DND-41 (cell line): ENCODE measurements around the gene PRPS1.

Experiments
- ATAC-seq: fragments of 200-7000 bp; cut with Tn5 transposase; 3 replicates; pipeline ENCODE4 v1.9.1; 2021; ENCODE audit warnings: low read depth; ENCODE audit not compliant: insufficient read depth
- DNase-seq: peaks from one replicate; pipeline ENCODE4 v3.0.0-alpha.2; 2020
- H2AFZ ChIP-seq: 2 replicates; pipeline ENCODE4 v1.6.0; 2012; ENCODE audit warnings: low read depth, low read length
- H3K27ac ChIP-seq: 2 replicates; pipeline ENCODE4 v1.5.1; 2012; ENCODE audit warnings: low read length, inconsistent platforms
- H3K27me3 ChIP-seq: fragments of 200-600 bp; sonication (generic); 2 replicates; pipeline ENCODE4 v1.6.0; 2012; ENCODE audit warnings: low read length, mild to moderate bottlenecking, inconsistent platforms; ENCODE audit not compliant: insufficient read depth, poor library complexity
- H3K36me3 ChIP-seq: 2 replicates; pipeline ENCODE4 v1.5.1; 2012; ENCODE audit warnings: low read length, inconsistent platforms; ENCODE audit not compliant: insufficient read depth
- H3K4me1 ChIP-seq: 2 replicates; pipeline ENCODE4 v1.5.1; 2012; ENCODE audit warnings: mild to moderate bottlenecking, low read length; ENCODE audit not compliant: insufficient read depth
- H3K4me2 ChIP-seq: 2 replicates; pipeline ENCODE4 v1.6.0; 2012; ENCODE audit warnings: mild to moderate bottlenecking, moderate library complexity, low read length, inconsistent platforms; ENCODE audit not compliant: insufficient read depth
- H3K4me3 ChIP-seq, 2 experiments: fragments of 200-600 bp in 1 of 2; shearing (Covaris generic) in 1 of 2; 2 replicates each; pipeline ENCODE4 v1.5.1; 2012 to 2016; ENCODE audit warnings: inconsistent platforms in 2 of 2, low read length in 2 of 2, mild to moderate bottlenecking in 2 of 2, low read depth in 1 of 2, moderate library complexity in 1 of 2
- H3K79me2 ChIP-seq: 2 replicates; pipeline ENCODE4 v1.6.0; 2012; ENCODE audit warnings: low read length, inconsistent platforms; ENCODE audit not compliant: insufficient read depth
- H3K9ac ChIP-seq: 2 replicates; pipeline ENCODE4 v1.6.0; 2012; ENCODE audit warnings: low read depth, mild to moderate bottlenecking, inconsistent platforms, low read length, moderate library complexity
- H3K9me3 ChIP-seq: 2 replicates; pipeline ENCODE4 v1.5.1; 2012; ENCODE audit warnings: low read length, moderate library complexity, mild to moderate bottlenecking, inconsistent platforms; ENCODE audit not compliant: insufficient read depth, severe bottlenecking
- H4K20me1 ChIP-seq: 2 replicates; pipeline ENCODE4 v1.6.0; 2012; ENCODE audit warnings: low read length; ENCODE audit not compliant: insufficient read depth
- EZH2 ChIP-seq: IDR thresholded peaks from 3 replicates; pipeline ENCODE4 v1.6.1; 2012; ENCODE audit warnings: borderline replicate concordance, low read depth, mild to moderate bottlenecking, moderate library complexity, low read length, inconsistent platforms; ENCODE audit not compliant: severe bottlenecking
- TF ChIP-seq, protein P1 (sequence below): IDR thresholded peaks from 2 replicates; pipeline ENCODE4 v1.5.1; 2012; ENCODE audit warnings: borderline replicate concordance, low read length, moderate library complexity, mild to moderate bottlenecking; ENCODE audit not compliant: poor library complexity, severe bottlenecking; ENCODE audit errors: extremely low read depth

Gene PRPS1

DNA sequence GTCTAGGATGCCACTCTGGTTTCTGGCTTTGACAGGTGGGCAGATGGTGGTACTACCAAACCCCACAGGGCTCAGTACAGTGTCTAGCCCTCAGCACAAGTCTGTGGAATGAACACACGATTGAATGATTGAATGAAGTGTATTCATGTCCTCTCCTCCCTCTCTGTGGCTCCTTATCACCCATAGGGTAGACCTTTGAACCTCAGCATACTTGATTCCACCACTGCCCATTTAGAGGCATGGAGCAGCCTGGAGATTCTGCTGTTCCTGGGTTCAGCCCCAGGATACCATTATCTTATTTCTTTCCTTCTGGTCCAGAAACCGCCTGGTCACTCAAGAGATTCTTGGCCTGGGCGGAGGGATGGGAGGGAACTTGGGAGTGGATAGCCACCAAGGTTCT is 53.9 kb downstream of the PRPS1 start:
- Histone ChIP-seq H3K27ac (no peak overlapping the region), H4K20me1 (no peaks in the 10 kb centered on the region), H3K4me2 (no peak overlapping the region), H3K4me1 (no peaks in the 10 kb centered on the region), H3K79me2 (no peaks in the 10 kb centered on the region), H2AFZ (no peak overlapping the region), H3K27me3 (no peaks in the 10 kb centered on the region), H3K9me3 (no peaks in the 10 kb centered on the region), H3K9ac (no peak overlapping the region), H3K4me3 (no peak overlapping the region), H3K36me3 (no peaks in the 10 kb centered on the region)
- ATAC-seq = no peak
- no peak for DNase-seq
- TF ChIP-seq, protein P1, sequence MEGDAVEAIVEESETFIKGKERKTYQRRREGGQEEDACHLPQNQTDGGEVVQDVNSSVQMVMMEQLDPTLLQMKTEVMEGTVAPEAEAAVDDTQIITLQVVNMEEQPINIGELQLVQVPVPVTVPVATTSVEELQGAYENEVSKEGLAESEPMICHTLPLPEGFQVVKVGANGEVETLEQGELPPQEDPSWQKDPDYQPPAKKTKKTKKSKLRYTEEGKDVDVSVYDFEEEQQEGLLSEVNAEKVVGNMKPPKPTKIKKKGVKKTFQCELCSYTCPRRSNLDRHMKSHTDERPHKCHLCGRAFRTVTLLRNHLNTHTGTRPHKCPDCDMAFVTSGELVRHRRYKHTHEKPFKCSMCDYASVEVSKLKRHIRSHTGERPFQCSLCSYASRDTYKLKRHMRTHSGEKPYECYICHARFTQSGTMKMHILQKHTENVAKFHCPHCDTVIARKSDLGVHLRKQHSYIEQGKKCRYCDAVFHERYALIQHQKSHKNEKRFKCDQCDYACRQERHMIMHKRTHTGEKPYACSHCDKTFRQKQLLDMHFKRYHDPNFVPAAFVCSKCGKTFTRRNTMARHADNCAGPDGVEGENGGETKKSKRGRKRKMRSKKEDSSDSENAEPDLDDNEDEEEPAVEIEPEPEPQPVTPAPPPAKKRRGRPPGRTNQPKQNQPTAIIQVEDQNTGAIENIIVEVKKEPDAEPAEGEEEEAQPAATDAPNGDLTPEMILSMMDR = no peak

DNA sequence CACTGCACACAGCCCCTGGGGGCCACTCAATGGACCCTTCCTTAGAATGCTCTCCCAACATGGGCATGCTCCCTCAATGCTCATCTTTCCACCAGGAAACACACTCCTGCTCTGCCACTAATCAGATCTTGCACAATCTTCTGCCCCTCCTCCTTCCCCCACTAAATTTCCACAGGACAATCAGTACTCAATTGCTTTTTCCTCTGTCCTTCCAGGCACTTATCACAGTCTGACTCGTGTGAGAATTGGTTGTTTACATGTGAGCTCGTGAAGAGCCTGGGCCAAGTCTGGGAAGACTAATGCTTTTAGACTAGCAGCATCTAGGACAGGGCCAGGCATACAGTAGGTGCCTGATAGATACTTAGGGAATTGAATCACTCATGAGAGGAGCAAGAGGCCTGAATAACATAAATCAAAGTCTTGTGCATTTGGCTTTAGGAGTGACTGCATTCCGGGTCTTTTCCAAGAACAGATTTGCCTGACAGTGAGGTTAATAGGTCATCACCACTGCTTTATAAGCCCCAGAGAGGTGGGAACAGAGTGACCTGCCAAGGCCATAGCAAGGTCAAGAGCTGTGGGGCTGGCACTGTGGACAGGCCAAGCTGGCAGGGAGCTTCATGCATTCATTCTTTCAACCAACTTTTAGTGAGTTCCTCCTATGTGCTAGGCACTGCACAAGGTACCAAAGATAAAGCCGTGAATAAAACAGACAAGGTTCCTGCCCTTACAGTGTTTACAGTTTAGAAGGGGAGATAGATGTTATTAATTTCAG is 55.0 kb downstream of the PRPS1 start:
- H3K27ac ChIP-seq = no peak overlapping the region
- TF ChIP-seq, protein P1 = no peak
- TF ChIP-seq EZH2 = no peak
- H3K4me2 ChIP-seq = no peak overlapping the region
- DNase-seq (no peak), ATAC-seq (no peak)
- no peak overlapping the region for H2AFZ ChIP-seq
- no peaks in the 10 kb centered on the region for H4K20me1 ChIP-seq
- H3K79me2 ChIP-seq = no peaks in the 10 kb centered on the region
- no peaks in the 10 kb centered on the region for H3K4me1 ChIP-seq
- no peaks in the 10 kb centered on the region for H3K36me3 ChIP-seq
- H3K27me3 ChIP-seq = no peaks in the 10 kb centered on the region
- H3K9me3 ChIP-seq = no peaks in the 10 kb centered on the region
- no peak overlapping the region for H3K4me3 ChIP-seq
- H3K9ac ChIP-seq = no peak overlapping the region

- H3K27ac ChIP-seq = no peak overlapping the region
Observed at GRCh38 chrX:107683931-107684330, 55.6 kb downstream of the PRPS1 start.

More at GRCh38 chrX:107683931-107684330, 55.6 kb downstream of the PRPS1 start:
- no peaks in the 10 kb centered on the region for H3K36me3 ChIP-seq
- no peak overlapping the region for H3K9ac ChIP-seq
- TF ChIP-seq, protein P1 = no peak
- no peak for TF ChIP-seq EZH2
- H2AFZ ChIP-seq = no peak overlapping the region
- ATAC-seq (no peak), DNase-seq (no peak)
- H4K20me1 ChIP-seq = no peaks in the 10 kb centered on the region
- H3K27me3 ChIP-seq = no peaks in the 10 kb centered on the region
- no peak overlapping the region for H3K4me3 ChIP-seq
- no peak overlapping the region for H3K4me2 ChIP-seq
- no peaks in the 10 kb centered on the region for H3K79me2 ChIP-seq
- no peaks in the 10 kb centered on the region for H3K9me3 ChIP-seq
- no peaks in the 10 kb centered on the region for H3K4me1 ChIP-seq
